GM04504 (cell line): Measurements from ENCODE around the gene PCSK6.
A peak's percentile ranks its signal among the peaks of the same experiment; 100 is the strongest.

Experiments used
- DNase-seq: peaks from one replicate; pipeline ENCODE4 v3.0.0-alpha.2; 2012; ENCODE audit warnings: low read depth

Gene PCSK6

DNA sequence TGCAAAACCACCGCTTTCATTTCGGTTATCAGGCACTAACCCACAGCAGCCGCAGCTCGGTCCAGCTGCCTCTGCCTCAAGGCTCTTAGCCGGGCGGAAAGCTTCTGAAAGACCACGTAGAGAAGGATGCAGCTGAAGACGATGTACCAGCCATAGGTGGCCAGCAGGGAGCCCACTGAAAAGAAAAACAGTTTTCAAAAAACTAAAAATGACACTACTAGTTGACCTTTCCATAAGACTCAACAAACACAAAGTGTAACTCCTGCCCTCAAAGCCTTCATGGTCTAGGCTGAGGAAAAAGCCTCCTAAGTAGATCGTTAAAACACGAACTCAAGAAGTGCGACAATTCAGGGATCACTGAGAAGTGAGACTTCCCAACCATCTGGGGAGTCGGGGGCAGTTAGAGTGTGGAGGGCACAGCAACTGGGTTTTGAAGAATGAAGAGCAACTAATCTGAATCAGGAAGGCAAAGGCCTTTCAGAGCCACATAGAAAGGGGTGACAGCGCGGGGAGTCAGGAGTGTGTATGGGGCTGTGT, 212.9 kb downstream of the PCSK6 start:
- DNase-seq: no peak

DNA sequence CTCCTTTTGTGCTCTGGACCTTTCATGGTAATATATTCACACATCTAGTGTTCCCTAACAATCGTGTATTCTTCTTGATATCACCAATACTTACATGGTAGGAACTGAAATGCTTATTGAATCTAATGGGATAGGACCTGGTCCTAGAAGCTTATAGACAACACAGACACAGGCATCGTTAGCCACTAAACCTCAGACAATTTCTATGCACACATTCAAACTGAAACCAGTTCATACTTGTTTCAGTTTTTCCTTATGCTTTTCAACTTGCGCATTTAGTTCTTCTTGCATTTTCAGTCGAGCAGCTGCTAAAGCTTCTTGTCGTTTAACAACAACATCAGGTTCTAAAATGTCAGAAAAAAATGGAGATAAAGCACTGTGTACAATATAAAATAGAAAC, 214.5 kb downstream of the PCSK6 start:
- DNase-seq: no peak

DNA sequence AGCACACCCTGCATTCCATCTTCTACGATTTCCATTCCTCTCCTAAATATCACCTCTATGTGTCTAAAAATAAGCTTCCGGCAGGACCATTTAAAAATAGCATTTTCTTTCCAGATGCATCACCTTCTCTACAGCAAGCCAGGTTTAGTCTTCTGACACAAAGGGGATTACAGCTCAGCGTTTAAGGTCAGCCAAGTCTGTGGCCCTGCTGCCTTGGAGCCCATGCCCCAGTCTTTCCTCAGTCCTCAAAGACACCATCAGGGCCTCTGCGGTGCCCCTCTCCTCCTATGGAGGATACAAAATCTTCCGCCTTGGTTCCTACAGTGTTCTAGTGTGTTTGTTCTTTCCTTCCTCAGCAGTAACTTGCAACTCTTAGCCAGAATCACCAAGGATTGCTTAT, 216.0 kb downstream of the PCSK6 start:
- no peak for DNase-seq

DNA sequence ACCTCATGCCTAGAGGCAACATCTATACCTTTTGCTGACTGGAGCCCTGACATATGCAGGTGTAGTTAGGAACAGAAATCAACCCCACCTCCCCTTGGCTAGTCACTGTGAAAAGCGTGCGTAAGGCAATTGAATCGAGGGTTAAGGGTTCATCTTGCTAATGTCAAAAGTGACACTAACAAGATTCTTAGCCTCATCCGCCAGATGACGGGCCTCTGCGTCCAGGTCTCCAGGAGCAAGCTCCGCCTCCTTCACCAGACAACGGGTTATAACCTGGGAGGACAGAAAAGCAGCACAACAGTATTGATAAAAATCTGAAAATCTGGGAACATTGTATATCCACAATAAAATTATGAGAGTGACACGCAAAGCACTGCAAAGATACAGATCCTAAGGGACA, 216.9 kb downstream of the PCSK6 start:
- DNase-seq: no peak

DNA sequence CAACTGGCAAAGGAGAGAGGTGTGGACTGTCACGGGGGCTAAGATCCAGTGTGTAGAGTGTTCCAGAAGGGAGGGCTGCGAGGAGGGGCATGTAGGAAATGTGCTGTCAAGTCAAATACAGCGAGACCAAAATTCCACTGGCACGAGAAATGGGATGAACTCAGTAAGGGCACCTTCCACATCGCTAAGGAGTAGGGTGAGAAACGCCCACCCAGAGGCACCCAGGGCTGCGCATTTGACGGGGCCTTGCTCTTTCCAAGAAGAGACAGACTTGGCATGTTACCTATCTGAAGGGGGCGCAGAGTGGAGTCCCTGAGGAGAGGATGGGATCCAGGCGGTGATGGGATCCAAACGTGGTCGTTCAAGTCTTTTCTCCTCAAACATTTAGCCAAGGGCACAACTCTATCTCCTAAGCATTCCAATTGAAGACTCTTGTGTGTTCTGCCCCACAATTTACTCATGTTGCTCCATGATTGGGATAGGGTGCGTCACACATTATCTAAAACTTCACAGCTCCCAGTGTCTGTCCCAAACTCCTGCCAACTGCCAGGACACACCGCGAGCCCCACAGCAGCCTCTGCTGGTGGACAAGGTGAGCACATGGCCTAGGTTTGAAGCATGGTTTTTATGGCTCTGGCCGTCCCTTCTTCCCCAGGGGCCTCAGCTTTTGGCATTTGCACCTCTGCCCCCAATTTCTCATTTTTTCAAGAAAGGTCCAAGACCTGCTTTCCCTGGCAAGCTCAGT, 219.9 kb downstream of the PCSK6 start:
- DNase-seq: no peak

DNA sequence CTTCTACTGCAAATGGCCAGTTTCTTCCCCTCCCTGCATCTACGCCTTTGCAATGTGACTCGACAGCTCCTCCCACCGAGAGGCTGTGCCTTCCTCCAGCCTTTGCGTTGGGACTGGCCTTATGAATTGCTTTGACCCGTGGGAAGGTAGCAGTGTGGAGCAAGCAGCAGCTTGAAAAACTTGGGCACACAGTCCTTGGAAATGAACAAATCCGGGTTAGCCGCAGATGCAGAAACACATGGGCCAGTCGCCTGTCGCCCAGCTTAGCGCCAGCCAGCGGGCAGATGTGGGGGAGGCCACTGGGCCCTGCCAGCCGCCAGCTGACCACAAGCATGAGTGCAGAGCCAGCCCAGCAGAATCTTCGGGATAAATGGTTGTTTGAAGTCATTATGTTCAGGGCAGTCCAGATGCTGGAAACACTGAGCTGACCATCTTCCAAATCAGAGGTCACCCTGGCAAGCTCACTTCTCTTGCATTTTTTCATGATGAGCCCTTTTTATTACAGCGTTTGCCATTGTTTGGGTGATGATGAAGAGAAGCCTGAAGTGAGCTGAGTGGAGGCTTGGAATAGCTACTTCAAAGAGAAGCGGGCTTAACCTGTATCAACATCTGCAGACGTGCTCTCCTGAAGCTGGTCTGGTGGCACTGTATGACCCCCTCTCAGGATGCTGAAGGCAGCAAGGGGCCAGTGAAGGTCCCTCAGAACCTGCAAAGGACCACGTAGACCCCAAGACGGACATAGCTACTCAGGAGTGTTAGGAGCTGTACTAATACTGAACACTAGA, 222.0 kb downstream of the PCSK6 start:
- DNase-seq: peak; percentile 90

DNA sequence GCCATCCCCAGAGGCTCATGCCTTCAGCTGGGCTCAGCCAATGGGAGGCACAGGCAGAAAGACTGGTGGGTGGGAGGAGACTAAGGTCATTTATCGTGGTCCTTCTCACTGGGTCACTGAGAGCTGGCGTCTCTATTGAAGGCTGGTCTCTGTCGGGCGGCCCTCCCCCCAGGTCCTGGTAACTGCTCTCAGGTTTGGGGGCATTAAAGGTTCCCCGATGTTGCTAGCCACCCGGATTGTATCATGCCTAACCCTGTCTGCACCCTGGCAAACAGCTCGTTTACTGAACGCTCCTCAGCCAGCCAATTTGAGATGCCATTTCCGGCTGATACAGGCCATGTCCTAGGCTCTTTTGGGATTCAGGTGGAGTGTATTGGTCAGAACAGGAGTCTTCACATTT, 222.7 kb downstream of the PCSK6 start:
- no peak for DNase-seq

DNA sequence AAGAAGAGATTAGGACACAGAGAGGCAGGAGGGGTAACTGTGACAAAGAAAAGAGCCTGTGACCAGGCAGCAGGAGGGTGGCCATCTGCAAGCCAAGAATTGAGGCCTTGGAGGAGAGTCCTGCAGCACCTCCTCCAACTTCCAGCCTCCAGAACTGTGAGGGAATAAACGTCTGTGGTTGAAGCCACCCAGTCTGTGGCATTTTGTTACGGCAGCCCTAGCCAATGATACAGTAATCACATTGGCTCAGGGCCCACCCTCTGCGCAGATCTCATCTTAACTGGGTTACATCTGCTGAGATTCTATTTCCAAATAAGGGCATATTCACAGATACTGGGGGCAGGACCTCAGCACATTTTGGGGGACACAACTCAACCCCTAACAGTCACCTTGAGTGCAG, 223.5 kb downstream of the PCSK6 start:
- peak; percentile 65 for DNase-seq

DNA sequence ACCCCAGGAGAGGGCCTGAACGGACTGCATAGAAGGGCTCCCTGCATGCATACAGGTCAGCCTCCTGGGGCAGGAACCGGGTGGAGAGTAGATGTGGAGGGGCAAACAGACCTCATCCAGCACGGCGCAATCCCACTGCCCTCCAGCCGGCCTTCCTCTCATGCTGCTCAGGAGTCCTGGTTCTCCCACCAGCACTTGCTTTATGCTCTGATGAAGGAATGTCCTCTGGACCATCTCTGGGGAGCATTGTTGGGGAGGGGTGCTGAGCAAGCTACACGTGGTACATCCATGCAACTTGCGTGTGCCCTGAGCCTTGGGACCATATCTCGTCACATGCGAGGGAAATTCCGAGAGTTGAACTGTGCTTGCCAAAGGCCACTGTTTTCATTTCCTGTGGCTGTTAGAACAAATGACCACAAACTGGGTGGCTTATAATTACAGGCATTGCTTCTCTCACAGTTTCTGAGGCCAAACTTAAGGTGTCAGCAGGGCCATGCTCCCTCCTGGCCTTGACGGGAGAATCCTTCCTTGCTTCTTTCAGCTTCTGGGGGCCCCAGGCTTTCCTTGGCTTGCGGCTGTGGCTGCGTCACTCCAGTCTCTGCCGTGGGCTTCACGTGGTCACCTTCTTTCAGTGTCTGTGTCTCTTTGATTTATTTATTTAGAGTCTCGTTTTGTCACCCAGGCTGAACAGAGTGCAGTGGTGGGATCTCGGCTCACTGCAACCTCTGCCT, 224.4 kb downstream of the PCSK6 start:
- no peak for DNase-seq

DNA sequence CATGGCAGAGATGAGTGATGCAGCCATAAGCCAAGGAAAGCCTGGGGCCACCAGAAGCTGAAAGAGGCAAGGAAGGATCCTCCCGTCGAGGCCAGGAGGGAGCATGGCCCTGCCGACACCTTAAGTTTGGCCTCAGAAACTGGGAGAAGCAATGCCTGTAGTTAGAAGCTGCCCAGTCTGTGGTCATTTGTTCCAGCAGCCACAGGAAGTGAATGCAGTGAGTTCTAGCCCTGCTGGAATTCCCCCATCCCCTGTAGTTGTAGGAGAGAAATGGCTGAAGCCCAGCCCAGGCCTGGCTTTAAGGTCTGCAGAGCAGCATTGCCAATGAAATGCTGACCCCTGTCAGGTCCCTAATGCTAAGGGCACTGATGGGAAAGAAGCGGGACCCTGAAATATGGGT, 225.5 kb downstream of the PCSK6 start:
- no peak for DNase-seq

DNA sequence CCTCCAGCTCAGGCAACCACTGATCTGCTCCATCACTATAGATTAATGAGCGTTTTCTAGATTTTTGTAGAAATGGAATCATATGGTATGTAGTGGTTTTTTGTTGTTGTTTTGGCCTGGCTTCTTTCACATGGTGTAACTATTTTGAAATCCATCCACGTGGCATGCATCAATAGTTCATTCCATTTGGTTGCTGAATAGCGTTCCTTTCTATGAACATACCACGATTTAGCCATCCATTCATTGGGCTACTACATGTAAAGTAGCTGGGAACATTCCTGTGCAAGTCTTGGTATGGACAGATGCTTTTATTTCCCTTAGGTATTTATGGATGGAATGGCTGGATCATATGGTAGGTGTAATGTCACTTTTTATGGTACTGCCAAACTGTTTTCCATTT, 227.0 kb downstream of the PCSK6 start:
- DNase-seq: no peak

DNA sequence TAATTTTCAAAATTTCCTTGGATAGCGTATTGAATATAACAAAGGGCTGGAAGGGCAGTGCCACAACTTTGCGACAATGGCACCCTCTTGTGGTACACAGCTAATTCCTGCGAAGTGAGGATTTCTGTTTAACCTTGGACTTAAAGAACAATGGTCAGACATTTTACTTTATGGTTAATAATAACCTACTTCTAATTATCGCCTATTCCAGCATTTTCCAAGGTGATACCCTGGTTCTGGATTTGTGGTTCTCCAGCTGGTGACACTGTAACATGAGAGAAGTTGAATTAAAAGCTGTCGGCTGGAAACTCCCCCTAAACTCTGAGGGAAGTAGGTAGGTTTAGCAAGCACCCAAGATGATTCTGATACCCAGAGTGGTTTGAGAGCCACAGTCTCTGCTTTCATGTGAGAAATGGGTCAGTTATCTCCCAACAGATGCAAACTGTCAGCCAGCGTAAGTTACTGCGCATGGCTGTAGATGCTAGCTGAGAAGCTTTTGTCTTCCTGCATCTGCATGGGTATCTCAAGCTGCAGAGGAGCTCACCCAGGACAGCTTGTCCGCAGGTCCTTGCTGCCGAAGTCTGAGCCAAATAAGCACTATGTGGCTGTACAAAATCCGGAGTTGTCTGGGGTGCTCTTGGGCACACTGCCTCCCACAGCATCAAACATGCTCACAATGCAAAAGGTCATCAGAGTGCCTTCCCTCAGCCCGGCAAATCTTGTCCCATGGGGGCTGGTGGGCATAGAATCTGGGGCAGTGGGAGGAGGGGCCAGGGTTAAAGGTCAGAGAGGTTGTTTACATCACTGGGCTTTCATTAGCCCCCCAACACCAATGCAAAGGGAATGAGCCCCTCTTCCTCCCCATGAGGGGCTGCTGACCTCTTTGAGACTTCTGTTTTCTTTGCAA, 231.0 kb downstream of the PCSK6 start:
- no peak for DNase-seq

DNA sequence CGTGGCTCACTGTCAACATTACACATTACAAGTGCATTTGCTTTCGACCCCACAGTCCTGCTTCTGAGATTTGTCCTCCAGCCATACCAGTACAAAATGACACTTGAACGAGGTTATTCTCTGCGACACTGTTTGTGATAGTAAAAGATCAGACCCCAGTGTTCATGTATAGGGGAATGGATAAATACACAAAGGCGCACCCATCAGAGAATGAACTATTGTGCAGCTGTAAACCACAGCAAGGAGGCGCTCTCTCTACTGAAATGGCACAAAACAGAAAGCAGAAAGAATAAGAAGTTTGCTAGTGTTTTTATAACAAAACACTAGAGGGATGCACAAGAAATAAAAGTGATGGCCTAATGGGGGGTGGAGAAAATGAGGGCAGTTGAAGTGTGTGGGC, 232.8 kb downstream of the PCSK6 start:
- no peak for DNase-seq

DNA sequence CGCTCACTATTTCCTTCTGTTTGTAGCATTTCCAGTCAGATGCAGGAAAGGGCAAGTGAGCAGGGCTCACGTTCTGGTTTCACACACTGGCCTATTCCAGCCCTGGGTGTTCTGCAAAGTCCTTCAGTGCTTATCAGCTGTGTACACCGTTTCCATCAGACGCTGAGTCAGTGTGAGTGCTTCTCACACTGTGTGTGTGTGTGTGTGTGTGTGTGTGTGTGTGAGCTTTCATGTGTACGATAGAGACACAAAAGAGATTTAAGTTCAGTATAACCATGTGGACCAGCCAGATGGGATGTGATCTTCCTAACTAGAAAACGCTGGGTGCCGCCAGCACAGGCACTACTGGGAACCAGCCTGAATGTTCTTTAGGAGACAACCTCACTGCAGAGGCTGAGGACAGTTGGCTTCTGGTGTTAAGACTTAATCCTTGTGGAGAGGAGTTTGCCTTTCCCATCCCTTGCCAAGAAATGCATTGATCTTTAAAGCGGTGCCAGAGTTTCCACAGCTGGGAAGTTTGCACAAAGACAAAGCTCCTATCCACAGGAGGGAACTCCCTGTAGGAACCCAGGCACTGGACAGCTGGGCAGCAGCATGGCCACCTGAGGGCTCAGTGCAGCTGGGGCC, 233.8 kb downstream of the PCSK6 start:
- no peak for DNase-seq

DNA sequence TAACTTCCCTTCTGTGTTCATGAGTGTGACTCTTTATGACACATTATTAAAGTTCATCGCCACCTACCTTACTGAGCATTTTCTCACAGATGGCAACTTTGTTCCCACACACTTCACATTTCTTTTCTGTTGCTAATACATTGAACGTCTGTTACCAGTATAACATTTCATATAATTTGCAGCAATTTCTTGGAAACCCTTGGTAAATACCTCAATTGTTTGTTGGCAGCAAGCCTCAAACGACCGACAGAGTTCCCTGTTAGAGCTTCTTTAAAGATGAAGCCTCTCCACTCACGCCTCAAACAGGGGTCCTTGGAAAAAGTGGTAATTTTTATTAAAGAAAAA, 234.5 kb downstream of the PCSK6 start:
- no peak for DNase-seq

DNA sequence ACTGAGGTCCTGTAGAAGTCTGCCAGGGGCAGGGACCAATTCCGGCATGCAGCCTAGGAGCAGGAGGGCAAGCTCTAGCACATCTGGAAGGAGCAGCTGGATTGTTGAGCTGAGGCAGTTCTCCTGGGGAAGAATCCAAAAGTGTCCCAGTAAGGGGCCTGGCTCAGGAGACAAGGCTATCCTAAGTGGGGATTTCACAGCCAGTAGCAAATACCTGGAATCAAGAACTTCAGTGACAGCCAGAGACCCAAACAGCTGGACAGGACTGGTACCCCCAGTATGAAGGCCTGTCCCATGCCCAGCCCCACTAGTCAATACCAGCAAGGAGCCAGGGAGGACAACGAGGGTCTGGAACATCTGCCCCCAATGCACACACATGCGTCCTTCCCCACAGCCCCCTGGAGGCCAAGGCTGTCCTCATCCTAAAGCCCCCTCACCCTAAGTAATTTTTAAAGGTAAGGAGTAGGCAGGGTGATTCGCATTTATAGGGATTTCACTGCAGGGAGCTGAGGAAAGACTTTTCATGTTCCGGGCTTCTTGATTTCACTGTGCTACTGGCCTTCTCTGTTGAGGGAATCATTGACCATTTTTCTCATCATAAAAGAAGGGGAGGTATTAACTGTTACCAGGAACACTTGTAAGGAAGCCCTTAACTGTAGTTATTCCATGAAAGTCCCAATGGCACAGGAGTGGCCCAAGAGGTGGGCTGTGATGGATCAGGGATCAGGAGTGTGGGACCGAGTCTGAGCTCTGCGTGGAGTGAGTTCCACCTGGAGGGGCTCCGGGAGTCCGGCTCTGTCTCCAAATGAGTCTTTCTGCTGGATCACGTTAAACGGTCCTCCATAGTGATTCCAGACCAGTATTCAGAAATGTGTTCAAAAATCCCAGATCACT, 235.1 kb downstream of the PCSK6 start:
- DNase-seq: no peak
